Measurements from ENCODE around the gene FAM111A.

DNA sequence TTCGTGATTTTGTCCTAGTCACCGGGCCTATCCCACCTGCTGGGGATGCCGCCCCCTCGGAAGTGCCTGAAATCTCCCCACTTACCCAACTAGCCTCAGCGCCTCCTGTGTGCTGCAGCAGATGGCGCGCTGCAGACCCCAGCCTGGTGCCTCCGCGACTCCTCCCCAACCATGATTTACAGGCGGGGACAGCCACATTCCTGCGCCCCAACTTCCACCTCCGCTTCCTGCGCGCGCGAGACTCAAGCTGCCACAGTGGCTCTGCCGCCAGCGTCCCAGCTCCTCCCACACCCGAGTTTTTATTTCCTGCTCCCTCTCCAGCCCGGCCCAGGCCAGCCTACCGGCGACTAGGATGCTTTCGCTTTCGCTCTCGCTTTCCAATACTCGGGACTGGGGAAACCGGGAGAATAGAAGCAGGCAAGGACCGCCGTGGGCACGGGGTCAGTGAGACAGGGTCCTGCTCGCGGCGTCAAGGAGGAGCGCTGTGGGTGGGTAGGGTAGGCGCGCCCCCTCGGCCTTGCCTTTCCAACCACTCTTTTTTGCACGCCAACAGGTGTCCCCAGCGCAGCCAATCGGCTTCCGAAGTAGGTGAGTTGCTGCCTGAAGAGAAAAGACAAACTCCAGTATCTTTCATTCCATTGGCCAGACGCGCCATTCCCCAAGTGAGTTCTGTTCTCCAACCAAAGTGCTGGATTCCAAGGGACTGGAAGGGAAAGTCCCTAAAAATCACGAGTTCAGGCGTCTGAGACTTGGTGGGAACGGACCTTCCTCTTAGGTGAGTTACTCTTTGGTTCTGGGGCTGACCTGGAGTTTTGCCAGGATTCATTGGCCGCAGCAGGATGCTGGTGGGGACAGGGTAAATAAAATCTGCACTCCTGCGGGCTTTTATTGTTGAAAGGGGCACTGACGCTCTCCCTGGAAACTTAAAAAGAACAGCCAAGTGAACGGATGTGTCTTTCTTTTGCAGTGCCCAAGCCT is at the start of gene FAM111A:
- no peak for TF ChIP-seq JUN (IDR thresholded peaks at IDR 0.05; ENCODE audit: borderline replicate concordance, insufficient read depth, insufficient read length, low read depth)
- TF ChIP-seq, protein P1, sequence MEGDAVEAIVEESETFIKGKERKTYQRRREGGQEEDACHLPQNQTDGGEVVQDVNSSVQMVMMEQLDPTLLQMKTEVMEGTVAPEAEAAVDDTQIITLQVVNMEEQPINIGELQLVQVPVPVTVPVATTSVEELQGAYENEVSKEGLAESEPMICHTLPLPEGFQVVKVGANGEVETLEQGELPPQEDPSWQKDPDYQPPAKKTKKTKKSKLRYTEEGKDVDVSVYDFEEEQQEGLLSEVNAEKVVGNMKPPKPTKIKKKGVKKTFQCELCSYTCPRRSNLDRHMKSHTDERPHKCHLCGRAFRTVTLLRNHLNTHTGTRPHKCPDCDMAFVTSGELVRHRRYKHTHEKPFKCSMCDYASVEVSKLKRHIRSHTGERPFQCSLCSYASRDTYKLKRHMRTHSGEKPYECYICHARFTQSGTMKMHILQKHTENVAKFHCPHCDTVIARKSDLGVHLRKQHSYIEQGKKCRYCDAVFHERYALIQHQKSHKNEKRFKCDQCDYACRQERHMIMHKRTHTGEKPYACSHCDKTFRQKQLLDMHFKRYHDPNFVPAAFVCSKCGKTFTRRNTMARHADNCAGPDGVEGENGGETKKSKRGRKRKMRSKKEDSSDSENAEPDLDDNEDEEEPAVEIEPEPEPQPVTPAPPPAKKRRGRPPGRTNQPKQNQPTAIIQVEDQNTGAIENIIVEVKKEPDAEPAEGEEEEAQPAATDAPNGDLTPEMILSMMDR (IDR thresholded peaks at IDR 0.05; ENCODE audit: extremely low read depth in 1 of 2, insufficient read depth in 1 of 2, low read depth in 1 of 2, low read length in 2 of 2) = peak; percentile 17 to 47
- TF ChIP-seq POLR2A (IDR thresholded peaks at IDR 0.05; ENCODE audit: low read depth, low read length) = peak; percentile 66
- TF ChIP-seq, protein P2, sequence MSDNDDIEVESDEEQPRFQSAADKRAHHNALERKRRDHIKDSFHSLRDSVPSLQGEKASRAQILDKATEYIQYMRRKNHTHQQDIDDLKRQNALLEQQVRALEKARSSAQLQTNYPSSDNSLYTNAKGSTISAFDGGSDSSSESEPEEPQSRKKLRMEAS (IDR thresholded peaks at IDR 0.05; ENCODE audit: insufficient read depth, insufficient read length) = no peak

All from endothelial cell of umbilical vein (primary cell).